Mammary epithelial cell (primary cell): ENCODE results near the gene STK16.

Experiments used
- EZH2 ChIP-seq: IDR thresholded peaks from 2 replicates; pipeline ENCODE4 v1.6.1; 2012; ENCODE audit warnings: low read length, inconsistent platforms, borderline replicate concordance
- TF ChIP-seq, protein P1 (sequence below), 2 donors: IDR thresholded peaks in 1 of 2; conservative IDR thresholded peaks in 1 of 2; 2 replicates each; pipeline ENCODE4 v1.5.1; 2011 to 2012; ENCODE audit warnings: inconsistent platforms in 2 of 2, low read length in 2 of 2, mild to moderate bottlenecking in 2 of 2, control low read depth in 1 of 2, low read depth in 1 of 2; ENCODE audit not compliant: insufficient read depth in 1 of 2; ENCODE audit errors: extremely low read depth in 1 of 2

DNA sequence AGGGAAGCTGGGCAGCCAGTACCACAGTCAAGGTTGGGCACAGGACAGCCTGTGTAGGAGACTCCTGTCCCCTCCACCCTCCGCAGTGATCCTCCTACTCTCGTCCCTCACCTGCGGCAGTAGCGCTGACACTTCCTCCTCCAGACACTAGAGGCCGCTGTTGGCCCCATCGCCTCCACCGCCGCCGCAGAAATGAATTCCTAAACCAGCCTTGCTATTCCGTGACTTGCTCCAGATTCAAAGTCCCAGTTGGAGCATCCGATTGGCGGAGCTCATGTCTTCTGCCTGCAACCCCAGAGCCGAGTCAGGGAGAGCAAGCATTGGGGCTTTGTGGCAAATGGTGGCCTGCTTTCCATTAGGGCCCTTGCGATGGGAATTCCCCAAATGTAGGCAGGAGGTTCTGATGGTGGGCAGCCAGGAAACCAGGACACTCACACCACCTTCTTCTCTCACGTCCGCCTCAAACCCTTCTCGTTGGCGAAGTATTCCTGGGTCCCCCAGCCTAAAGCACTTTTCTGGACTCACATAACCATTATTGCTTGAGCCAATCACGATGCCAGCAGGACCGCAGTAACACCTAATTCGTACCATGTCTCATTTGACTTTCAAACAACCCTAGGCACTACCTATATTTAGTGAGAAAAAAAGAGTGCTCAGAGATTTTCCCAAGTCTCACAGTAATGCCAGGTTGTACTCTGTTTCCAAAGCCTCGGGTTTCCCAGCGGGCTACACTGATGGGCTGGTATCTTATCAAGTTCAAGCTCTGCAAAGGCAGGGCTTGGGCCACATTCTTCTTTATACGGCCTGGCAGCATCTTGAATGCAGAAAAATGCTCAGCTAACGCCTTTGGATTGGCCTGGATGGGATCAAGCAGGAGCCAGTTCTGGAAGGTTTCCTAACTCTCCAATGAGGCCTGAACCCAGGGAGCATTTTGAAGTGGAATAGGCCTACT, 32.7 kb downstream of the STK16 start:
- TF ChIP-seq, protein P1, sequence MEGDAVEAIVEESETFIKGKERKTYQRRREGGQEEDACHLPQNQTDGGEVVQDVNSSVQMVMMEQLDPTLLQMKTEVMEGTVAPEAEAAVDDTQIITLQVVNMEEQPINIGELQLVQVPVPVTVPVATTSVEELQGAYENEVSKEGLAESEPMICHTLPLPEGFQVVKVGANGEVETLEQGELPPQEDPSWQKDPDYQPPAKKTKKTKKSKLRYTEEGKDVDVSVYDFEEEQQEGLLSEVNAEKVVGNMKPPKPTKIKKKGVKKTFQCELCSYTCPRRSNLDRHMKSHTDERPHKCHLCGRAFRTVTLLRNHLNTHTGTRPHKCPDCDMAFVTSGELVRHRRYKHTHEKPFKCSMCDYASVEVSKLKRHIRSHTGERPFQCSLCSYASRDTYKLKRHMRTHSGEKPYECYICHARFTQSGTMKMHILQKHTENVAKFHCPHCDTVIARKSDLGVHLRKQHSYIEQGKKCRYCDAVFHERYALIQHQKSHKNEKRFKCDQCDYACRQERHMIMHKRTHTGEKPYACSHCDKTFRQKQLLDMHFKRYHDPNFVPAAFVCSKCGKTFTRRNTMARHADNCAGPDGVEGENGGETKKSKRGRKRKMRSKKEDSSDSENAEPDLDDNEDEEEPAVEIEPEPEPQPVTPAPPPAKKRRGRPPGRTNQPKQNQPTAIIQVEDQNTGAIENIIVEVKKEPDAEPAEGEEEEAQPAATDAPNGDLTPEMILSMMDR (conservative IDR thresholded peaks at IDR 0.05 in 1 of 2, IDR thresholded peaks at IDR 0.05 in 1 of 2; ENCODE audit: extremely low read depth in 1 of 2, insufficient read depth in 1 of 2, low read depth in 1 of 2, low read length in 2 of 2): peak; percentile 90 to 97
- no peak for TF ChIP-seq EZH2
